ENCODE data around the gene TPRG1.
A peak's percentile ranks its signal among the peaks of the same experiment; 100 is the strongest.

DNA sequence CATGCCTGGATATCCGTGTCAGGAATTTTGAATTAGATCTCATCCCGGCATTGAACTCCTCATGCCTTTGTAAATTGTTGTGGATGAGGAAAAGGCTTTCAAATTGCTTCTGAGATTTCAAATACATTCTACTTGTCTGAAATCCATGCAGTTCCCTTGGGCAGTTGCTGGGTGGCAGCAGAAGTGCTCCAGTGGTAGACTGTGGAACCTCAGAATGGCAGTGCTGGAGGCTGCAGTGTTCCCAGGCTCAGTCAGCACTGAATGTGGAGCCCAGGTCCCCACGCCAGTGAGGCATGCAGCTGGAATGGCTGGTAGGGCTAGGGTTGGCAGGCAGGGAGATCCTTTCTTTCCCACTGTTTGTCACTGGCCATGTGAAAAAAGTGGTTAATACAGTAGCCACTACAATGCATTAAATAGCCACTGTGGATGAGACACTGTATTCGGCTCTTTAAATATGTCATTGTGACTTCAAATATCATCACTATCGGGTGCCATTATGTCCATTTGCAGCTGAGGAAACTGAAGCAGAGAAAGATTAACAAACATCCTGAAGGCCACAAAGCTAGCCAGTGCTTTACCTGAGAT, 98.6 kb downstream of the TPRG1 start:
- TF ChIP-seq POLR2AphosphoS5 (IDR thresholded peaks at IDR 0.05; ENCODE audit: insufficient read depth in 1 of 2, low read depth in 1 of 2) = no peak
- peak in 1 of 3 experiments; percentile 19 for TF ChIP-seq CTCF (IDR thresholded peaks at IDR 0.05)

All from vagina (tissue), 2 donors.